HG03460 (cell line): Measurements from ENCODE around the gene POU5F1.
"Not testable (repeated sequence)": the region's sequence is repeated elsewhere in the genome, so short reads cannot be mapped to it uniquely, and the experiment has no call there.

Source experiments
- ATAC-seq: cut with Tn5 transposase; IDR thresholded peaks from one replicate; pipeline ENCODE4 v1.9.1; 2021; ENCODE audit not compliant: unreplicated experiment

Gene POU5F1

GRCh38 chr6:31169123-31169857 lies 1.2 kb downstream of the POU5F1 start:
- no peak for ATAC-seq

DNA sequence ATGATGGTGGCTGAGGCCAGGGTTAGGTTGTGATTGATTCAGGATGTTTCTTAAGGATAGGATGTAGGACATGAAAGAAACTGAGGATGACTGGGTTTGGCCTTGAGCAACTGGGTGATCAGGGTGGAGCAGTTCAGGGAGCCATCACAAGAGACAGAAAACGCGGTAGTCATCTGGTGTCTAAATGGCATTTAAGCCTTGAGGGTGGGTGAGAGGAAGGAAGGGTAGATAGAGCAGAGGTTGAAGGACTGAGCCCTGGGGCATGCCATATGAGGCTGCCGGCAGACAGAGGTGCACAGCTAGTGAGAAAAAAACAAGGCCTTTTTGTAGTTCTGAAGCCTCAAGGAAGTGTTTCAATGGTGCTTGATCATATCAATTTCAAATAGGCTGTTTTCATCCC lies 1.9 kb downstream of the POU5F1 start:
- no peak for ATAC-seq

DNA sequence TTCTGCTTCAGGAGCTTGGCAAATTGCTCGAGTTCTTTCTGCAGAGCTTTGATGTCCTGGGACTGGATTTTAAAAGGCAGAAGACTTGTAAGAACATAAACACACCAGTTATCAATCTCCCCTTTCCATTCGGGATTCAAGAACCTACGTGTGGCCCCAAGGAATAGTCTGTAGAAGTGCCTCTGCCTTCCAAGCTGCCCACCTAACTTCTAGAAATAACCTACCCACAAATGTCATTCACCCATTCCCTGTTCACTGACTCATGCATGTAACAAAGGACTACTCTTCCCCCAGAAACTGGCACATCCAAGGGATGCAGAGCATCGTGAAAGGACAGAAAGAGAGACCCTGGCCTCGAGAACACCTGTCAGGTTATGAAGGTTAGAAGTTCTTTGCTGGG lies 4.5 kb downstream of the POU5F1 start:
- no peak for ATAC-seq

DNA sequence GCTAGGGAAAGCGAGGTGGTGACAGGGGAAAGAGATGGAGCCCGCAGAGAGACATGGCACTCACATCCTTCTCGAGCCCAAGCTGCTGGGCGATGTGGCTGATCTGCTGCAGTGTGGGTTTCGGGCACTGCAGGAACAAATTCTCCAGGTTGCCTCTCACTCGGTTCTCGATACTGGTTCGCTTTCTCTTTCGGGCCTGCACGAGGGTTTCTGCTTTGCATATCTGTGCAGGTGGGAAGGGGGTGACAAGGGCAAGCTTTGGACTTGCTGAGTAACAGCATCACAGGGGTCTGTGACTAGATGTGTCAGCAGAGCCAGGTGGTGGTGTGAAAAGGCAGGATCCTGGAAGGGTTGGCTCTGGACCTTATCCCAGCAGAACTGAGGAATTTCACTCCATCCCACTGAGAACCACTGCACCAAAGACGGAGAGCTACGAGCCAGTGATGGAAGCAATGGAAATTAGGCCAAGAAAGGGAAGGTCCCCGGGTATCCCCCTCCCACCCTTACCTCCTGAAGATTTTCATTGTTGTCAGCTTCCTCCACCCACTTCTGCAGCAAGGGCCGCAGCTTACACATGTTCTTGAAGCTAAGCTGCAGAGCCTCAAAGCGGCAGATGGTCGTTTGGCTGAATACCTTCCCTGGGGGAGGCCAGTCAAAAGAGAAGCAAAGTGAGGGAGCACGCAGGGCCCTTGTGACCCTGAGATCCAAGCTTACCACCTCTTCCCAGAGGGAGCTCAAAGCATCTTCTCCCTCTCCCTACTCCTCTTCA lies 5.2 kb downstream of the POU5F1 start:
- peak; percentile 61 for ATAC-seq

GRCh38 chr6:31164475-31165063 lies 5.9 kb downstream of the POU5F1 start:
- not testable (repeated sequence) for ATAC-seq

- no peak for ATAC-seq
Observed at GRCh38 chr6:31163922-31164321, 6.6 kb downstream of the POU5F1 start.

- no peak for ATAC-seq
Observed at GRCh38 chr6:31162463-31163165, 7.9 kb downstream of the POU5F1 start.

- no peak for ATAC-seq
Observed at GRCh38 chr6:31161216-31162126, 9.0 kb downstream of the POU5F1 start.

- no peak for ATAC-seq
Observed at GRCh38 chr6:31158863-31159855, 11.3 kb downstream of the POU5F1 start.

DNA sequence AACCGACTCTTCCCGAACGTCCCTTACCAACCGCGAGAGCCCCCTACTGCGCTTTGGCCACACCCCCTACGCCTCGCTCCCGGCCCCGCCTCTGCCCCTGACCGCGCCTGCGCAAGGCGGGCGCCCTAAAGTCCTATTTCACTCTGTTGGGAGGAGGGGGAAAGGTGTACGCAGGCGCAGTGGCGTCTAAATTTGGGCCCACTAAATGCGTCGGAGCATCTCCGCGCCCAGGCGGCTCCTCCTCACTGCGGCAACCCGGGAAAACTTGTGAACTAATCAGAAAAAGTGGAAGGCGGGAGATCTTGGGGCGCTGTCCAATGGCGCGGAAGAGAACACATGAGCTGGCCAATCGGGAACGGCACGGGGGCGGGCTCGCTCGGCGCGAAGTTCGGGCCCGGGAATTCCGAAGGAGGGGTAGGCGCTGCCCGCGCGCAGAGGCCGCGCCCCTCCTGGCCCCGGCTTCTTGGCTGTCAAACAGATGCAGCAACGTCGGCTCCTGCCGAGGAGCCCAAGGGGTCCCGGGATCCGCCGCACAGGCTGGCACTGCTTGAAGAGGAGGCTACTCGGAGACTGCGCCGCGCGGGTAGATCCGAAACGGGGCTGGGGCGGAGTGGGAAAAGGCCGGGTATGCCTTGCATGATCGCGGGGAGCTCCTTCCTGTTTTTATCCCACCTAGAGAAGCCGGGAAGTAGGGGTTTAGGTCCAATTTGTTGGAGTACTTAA lies 12.2 kb downstream of the POU5F1 start, which contains the start of gene TCF19:
Gene TCF19 (plus strand): TSS at position 450 of the 723 bp plus-strand sequence. CDS start 881 bp downstream, outside the sequence.
- ATAC-seq: peak; percentile 82

DNA sequence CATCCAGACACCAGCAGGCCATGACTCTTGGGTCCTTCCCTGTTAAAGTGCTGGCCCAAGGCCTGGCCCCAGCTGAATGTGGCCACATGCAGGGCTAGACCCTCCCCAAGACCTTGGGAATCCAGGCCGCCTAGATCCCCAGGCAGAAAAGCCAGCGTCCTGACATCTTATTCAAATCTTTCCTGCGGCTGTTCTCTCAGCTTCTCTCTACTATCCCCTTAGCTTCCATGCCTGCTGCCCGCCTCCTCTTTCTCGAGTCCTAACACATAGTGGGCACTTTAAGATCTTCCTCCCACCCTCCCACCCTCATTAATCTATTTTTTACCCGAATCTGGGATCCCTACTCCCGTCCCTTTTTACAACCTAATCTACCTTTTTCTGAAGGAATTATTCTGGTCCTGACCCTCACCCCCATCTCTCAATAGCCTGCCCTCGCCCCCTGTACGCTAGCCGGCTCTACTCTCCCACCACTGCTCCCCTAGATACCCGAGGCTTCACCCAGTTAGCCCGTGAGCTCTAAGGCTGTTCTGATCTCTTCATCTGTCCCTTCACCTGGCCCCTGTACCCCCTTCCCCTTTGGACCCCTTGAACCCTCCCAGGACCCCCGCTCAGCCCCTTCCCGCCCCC lies 12.9 kb downstream of the POU5F1 start, which contains the start of gene CCHCR1:
Gene CCHCR1 (minus strand): TSS at position 290 of the 627 bp plus-strand sequence. CDS start 202 bp downstream, at position 88.
- peak; percentile 3 for ATAC-seq

- ATAC-seq: no peak
Observed at GRCh38 chr6:31156641-31157040, 13.8 kb downstream of the POU5F1 start.

- ATAC-seq: no peak
Observed at GRCh38 chr6:31154436-31154835, 16.0 kb downstream of the POU5F1 start.

DNA sequence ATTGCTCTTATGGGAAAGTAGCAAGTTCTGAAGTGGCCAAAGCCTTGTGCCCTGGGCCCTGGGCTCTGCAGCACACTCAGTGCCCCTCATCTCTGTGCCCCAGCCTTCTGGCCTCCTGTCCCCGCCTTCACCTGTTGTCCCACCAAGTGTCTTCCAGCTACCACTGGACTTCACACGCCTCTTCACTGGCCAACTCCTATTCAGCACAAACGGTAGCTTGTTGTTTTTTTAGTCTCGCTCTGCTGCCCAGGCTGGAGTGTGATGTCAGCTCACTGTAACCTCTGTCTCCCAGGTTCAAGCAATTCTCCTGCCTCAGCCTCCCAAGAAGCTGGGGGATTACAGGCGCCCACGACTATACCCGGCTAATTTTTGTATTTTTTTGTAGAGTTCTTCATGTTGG lies 17.7 kb downstream of the POU5F1 start:
- ATAC-seq: no peak

- no peak for ATAC-seq
Observed at GRCh38 chr6:31149827-31150447, 20.5 kb downstream of the POU5F1 start.

DNA sequence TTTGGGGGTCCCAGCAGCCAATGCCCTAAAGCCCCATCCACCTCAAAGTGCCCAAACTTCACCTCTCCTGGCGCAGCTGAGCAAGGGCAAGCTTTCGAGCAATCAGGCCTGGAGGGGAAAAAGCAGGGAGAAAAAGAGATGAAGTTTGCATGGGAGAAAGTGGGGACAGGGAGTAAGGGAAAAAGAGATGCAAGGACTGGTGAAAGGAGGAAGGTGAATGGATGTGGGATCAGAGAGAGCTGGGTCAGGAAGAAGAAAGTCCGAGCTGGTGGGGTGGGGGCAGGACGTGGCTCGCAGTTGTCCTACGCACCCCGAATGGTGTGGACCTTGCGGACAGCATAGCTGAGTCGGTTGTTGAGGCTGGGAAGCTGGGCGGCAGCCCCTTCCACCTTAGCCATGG lies 25.1 kb downstream of the POU5F1 start:
- ATAC-seq: no peak

DNA sequence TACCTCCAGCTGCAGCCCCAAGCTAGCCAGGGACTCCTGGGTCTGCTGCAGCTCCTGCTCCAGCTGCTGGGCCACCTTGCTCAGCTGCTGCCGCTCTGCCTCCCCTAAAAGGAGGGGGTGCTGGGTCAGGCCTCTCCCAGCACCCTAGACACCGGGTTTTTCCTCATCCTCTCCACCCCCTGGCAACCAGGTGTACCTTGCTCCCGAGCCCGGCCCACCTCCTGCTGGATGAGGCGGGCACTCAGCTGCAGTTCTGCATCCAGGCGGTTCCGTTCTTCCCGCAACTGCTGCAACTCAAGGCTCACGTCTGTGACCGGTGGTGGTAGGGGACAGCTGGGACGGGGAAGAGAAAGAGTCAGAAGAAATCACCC lies 25.5 kb downstream of the POU5F1 start:
- ATAC-seq: no peak
